ENCODE measurements around the gene RECK.

The RECK gene

GRCh38 chr9:36166168-36166927 is 129.6 kb downstream of the RECK start:
- no peaks in the 10 kb centered on the region for H3K27me3 ChIP-seq (ENCODE audit: insufficient read depth, insufficient read length)
- peak; percentile 48 for DNase-seq (ENCODE audit: low read depth, low spot score)
- no peaks in the 10 kb centered on the region for H3K9me3 ChIP-seq (ENCODE audit: insufficient read depth, low read length)
- peaks cover 18% of the 10 kb centered on the region for H3K4me1 ChIP-seq (ENCODE audit: insufficient read depth, insufficient read length)
- H3K9ac ChIP-seq (ENCODE audit: insufficient read length, low read depth): peak overlapping the region; percentile 58
- peak overlapping the region; percentile 15 for H3K4me3 ChIP-seq (ENCODE audit: insufficient read length, low read depth)
- TF ChIP-seq SUZ12 (IDR thresholded peaks at IDR 0.05; ENCODE audit: extremely low read depth, insufficient read depth, insufficient read length) (no peak), YY1 (IDR thresholded peaks at IDR 0.05; ENCODE audit: insufficient read depth, insufficient read length) (no peak), ZNF274 (IDR thresholded peaks at IDR 0.05; ENCODE audit: low read depth, low read length) (no peak)
- H3K36me3 ChIP-seq (ENCODE audit: insufficient read depth, insufficient read length, low read length): peaks cover 13% of the 10 kb centered on the region

DNA sequence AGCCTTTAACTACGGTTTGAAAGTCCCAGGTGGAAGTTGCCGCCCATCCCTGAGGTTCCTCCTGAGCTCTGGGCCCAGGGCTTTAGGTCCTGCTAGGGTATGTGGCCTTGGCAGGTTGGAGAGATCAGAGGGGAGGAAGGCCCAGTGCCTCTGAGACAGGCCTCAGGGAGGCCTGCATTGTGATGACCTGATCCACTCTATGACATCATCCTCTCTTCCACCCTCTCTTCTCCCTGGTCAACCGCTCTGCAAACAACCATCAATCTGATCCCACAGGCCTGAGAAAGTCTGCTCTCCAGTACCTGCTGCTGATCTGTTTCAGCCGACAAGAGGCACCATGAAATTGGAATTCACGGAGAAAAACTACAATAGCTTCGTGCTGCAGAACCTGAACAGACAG is 132.5 kb downstream of the RECK start, which contains the start of gene CCIN:
Gene CCIN (plus strand): TSS at position 223 of the 400 bp plus-strand sequence. CDS start 115 bp downstream, at position 338.
- H3K9me3 ChIP-seq (ENCODE audit: insufficient read depth, low read length): no peaks in the 10 kb centered on the region
- TF ChIP-seq ZNF274 (IDR thresholded peaks at IDR 0.05; ENCODE audit: low read depth, low read length) (no peak), YY1 (IDR thresholded peaks at IDR 0.05; ENCODE audit: insufficient read depth, insufficient read length) (no peak), SUZ12 (IDR thresholded peaks at IDR 0.05; ENCODE audit: extremely low read depth, insufficient read depth, insufficient read length) (no peak)
- peaks cover 8% of the 10 kb centered on the region for H3K36me3 ChIP-seq (ENCODE audit: insufficient read depth, insufficient read length, low read length)
- no peak within 1 kb of the TSS for H3K4me3 ChIP-seq (ENCODE audit: insufficient read length, low read depth)
- H3K9ac ChIP-seq (ENCODE audit: insufficient read length, low read depth): no peak within 1 kb of the TSS
- peaks cover 6% of the 10 kb centered on the region for H3K4me1 ChIP-seq (ENCODE audit: insufficient read depth, insufficient read length)
- no peak for DNase-seq (ENCODE audit: low read depth, low spot score)
- no peaks in the 10 kb centered on the region for H3K27me3 ChIP-seq (ENCODE audit: insufficient read depth, insufficient read length)

- no peak for DNase-seq (ENCODE audit: low read depth, low spot score)
- TF ChIP-seq ZNF274 (IDR thresholded peaks at IDR 0.05; ENCODE audit: low read depth, low read length): no peak
- no peak for TF ChIP-seq SUZ12 (IDR thresholded peaks at IDR 0.05; ENCODE audit: extremely low read depth, insufficient read depth, insufficient read length)
- TF ChIP-seq YY1 (IDR thresholded peaks at IDR 0.05; ENCODE audit: insufficient read depth, insufficient read length): no peak
- H3K27me3 ChIP-seq (ENCODE audit: insufficient read depth, insufficient read length): no peaks in the 10 kb centered on the region
- H3K9ac ChIP-seq (ENCODE audit: insufficient read length, low read depth): no peak overlapping the region
- H3K4me3 ChIP-seq (ENCODE audit: insufficient read length, low read depth): no peak overlapping the region
- H3K4me1 ChIP-seq (ENCODE audit: insufficient read depth, insufficient read length): peaks cover 7% of the 10 kb centered on the region
- peaks cover 8% of the 10 kb centered on the region for H3K36me3 ChIP-seq (ENCODE audit: insufficient read depth, insufficient read length, low read length)
- no peaks in the 10 kb centered on the region for H3K9me3 ChIP-seq (ENCODE audit: insufficient read depth, low read length)
Measured at GRCh38 chr9:36169708-36170107, 133.0 kb downstream of the RECK start.

GRCh38 chr9:36170531-36170930 is 133.8 kb downstream of the RECK start:
- Histone ChIP-seq H3K9ac (ENCODE audit: insufficient read length, low read depth) (no peak overlapping the region), H3K9me3 (ENCODE audit: insufficient read depth, low read length) (no peaks in the 10 kb centered on the region), H3K4me3 (ENCODE audit: insufficient read length, low read depth) (no peak overlapping the region), H3K36me3 (ENCODE audit: insufficient read depth, insufficient read length, low read length) (peaks cover 8% of the 10 kb centered on the region), H3K27me3 (ENCODE audit: insufficient read depth, insufficient read length) (no peaks in the 10 kb centered on the region), H3K4me1 (ENCODE audit: insufficient read depth, insufficient read length) (peaks cover 8% of the 10 kb centered on the region)
- no peak for TF ChIP-seq SUZ12 (IDR thresholded peaks at IDR 0.05; ENCODE audit: extremely low read depth, insufficient read depth, insufficient read length)
- no peak for TF ChIP-seq YY1 (IDR thresholded peaks at IDR 0.05; ENCODE audit: insufficient read depth, insufficient read length)
- TF ChIP-seq ZNF274 (IDR thresholded peaks at IDR 0.05; ENCODE audit: low read depth, low read length): no peak
- DNase-seq (ENCODE audit: low read depth, low spot score): no peak

DNA sequence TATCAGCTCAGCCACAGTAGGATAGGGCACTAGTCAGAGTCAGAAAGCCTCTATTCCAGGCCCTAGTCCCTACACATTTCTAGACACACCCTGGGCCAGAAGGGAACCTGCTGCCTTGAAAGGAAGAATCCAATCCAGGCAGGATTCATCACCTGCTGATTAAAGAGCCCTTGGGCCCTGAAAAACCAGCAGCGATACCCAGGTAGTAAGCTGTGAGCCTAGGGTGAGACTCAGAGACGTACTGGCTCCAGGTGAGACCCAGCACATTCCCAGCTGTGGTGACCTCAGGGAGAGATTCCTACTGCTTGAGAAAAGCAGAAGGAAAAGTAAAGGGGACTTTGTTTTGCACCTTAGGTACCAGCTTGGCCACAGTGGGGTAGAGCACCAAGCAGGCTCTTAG is 137.1 kb downstream of the RECK start:
- Histone ChIP-seq H3K9me3 (ENCODE audit: insufficient read depth, low read length) (no peaks in the 10 kb centered on the region), H3K27me3 (ENCODE audit: insufficient read depth, insufficient read length) (no peaks in the 10 kb centered on the region), H3K36me3 (ENCODE audit: insufficient read depth, insufficient read length, low read length) (peaks cover 8% of the 10 kb centered on the region), H3K4me3 (ENCODE audit: insufficient read length, low read depth) (no peak overlapping the region), H3K4me1 (ENCODE audit: insufficient read depth, insufficient read length) (peaks cover 6% of the 10 kb centered on the region), H3K9ac (ENCODE audit: insufficient read length, low read depth) (no peak overlapping the region)
- TF ChIP-seq SUZ12 (IDR thresholded peaks at IDR 0.05; ENCODE audit: extremely low read depth, insufficient read depth, insufficient read length): no peak
- TF ChIP-seq ZNF274 (IDR thresholded peaks at IDR 0.05; ENCODE audit: low read depth, low read length): no peak
- no peak for TF ChIP-seq YY1 (IDR thresholded peaks at IDR 0.05; ENCODE audit: insufficient read depth, insufficient read length)
- no peak for DNase-seq (ENCODE audit: low read depth, low spot score)

Measured in NT2/D1 (cell line).